MV-4-11 (cell line): Measurements from ENCODE around the gene HOGA1.
A peak's percentile ranks its signal among the peaks of the same experiment; 100 is the strongest.
"Not testable (repeated sequence)": the region's sequence is repeated elsewhere in the genome, so short reads cannot be mapped to it uniquely, and the experiment has no call there.

Experiments used
- DNase-seq: peaks from one replicate; lab custom pipeline; 2025; lab: John Stamatoyannopoulos, UW

The HOGA1 gene

DNA sequence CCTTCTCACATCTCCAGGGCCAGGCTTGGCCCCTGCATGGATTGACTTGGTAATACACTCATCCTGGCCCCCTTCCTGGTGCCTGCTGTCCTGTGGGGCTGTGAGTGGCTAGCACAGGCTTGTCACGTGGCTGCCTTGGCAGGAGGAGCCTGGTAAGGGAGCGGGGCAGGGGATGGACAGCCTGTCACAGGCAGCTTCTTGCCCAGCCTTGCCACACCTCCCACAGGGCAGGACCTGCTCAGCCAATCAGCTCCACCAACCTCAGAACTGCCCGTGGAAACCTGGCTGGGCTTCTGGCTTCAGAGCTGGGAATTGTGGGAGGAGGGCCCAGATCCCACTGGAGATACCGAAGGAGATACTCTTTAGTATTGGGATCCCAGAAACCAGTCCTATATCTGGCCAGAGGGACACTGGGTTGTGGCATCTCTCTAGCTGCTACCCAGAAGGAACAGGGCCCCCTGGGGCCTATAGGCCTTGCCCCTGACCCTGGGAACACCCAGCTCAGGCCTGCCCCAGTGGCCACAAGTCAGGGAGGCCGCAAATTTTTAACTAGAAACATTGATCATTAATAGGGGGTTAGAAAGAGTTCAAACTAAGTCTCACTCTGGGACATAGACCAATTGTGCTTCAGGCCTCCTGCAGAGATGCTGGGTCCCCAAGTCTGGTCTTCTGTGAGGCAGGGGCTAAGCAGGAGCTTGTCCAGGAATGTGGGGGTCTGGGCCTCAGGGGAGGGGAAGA, at the start of gene HOGA1:
Gene HOGA1 (plus strand): TSS at position 330 of the 738 bp plus-strand sequence. CDS start 315 bp downstream, at position 645.
- no peak for DNase-seq

DNA sequence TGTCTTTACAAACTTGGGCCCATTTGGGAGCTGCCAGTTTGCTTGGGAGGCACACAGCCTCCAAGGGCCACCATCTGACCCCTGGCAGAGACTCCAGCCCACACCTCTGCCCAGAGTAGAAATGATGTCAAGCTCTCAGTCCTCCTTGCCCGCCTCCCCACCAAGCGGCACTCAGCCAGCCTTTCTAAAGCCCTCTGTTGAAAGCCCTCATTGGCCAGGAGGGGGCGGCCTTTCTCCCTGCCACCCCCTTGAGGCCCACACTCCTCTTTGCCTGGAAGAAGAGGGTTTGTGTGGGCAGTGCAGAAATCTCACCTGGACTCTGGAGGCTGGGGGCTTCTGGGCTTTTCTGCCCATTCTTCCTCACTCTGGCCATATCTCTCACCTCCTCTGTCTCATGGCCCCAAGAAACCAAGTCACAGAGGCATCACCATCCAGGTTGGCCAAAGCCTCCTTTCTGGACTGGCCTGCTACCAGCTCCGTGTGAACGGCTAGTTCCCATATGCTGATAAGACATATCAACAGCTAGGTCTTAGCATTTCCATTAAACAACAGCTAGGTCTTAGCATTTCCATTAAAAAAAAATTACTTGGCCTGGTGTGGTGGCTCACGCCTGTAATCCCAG, 49.3 kb upstream of the HOGA1 start:
- DNase-seq = peak; percentile 1

DNA sequence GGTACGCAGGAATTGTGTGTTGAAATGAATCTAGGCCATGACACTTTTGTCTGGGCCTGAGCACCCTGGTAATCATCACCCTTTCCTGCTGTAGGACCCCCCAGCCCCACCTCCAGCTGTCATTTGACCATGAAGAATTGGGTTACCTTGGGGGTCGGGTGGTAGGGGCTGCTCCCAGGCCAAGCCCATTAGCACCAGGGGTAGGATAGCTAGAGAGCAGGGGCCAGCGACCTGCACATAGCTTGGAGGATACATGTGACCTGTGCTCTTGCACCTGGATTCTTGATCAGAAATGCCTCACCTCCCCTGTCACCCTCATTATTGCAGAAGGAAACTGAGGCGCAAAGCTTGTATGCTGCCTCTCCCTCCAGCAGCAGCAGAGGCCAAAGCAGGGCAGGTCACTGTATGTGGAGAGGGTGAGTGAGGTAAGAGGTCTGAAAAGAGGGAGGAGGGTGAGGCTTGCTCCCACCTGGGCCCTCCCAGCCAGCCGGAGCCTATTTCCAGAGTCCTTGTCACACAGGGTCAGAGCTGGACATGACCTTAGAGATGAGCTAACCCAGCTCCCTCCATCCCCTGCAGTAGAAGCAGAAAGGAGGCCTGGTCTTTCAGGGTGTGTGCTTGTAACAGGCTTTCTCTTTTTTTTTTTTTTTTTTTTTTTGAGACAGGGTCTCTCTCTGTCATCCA, 46.9 kb upstream of the HOGA1 start:
- no peak for DNase-seq

DNA sequence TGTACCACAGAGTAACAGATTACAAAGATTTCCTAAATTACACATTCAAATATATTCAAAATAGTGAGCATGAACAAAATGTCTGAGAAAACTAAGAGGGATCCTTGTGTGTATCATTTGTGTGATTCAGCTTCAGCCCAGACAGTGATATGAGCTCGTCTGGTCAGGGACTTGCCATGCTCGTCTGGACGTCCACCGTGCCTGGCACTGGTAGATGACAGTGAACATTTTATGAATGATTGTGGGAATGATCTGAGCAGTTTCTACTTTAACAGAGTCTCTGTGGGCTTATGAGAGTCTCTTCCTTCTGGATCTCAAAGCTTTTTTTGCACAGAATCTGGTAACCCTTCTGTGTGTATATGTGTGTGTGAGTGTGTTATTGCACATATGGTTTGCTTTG, 45.8 kb upstream of the HOGA1 start:
- no peak for DNase-seq

DNA sequence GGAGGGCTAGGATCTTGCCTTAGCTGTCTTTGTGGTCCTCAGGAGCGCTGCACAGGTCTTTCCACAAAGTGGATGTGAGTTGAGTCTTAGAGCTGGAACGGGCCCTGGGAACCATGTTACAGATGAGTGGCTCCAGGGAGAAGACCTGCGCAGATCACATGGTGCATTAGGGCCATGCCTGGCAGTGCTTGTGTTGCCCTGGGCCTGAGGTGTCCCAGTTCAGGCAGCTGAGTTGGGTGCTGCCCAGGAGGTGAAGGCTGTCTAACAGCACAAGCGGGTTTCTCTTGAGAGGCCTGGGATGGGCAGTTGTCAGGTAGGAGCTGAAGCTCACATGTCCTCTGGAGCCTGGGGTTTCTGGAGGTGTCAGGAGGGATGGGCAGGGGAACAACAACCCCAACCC, 45.4 kb upstream of the HOGA1 start:
- no peak for DNase-seq

DNA sequence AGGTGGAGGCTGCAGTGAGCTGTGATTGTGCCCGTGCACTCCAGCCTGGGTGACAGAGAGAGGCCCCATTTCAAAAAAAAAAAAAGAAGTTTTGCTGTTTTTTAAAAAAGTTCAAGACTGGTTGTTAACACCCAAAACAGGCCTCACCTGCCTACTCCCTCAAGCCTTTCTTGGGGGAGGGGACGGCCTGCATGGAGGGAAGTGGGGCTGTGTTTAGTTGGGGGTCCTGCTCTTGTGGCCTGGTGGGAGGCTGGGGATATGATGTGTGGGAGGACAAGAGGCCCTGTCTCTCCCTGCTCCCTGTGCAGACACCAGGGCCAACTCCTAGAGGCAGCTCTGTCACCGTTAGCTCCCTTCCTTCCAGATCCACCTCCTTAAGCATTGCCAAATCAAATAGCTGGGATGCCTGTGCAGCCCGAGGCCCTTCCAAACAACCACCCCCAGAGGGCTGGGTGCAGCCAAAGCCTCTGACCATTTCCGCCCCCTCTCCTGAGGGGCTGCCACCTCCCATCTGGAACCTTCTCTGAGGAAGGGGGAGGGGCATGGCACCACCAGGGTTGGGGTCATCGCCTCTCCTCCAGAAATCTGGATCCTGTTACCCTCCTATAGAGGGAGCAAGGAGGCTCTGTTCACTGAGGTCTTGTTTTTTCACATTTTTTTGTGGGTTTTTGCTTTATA, 44.5 kb upstream of the HOGA1 start:
- no peak for DNase-seq

DNA sequence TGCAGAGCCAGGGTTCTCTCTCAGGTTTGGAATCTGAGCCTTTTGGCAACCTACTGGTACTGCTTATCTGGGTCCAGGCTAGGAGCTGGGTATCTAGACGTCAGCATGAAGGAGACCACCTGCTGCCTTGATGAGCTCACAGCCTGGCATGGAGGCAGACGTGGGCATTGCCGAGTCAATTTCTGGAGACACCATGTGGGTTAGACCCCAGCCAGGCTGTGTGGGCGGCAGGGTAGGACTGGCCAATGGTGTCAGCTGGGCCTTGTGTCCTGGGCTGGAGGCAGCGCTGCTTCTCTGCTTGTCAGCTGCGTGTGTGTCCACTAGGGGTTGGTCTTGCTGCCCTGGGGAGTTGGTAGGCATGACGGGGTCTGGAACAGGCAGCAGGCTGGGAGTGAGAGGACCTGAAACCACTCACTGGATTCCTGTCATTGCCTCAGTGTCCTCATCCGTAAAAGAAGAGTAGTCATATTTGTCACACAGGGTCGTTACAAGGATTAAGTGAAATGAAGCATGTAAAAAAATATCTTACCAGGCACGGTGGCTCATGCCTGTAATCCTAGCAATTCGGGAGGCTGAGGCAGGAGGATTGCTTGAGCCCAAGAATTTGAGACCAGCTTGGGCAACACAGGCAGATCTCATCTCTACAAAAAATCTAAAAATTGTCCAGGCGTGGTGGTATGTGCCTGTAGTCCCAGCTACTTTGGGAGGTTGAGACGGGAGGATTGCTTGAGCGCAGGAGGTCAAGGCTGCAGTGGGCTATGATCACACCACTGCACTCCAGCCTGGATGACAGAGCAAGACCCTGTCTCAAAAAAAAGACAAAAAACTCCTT, 43.3 kb upstream of the HOGA1 start:
- DNase-seq = no peak

DNA sequence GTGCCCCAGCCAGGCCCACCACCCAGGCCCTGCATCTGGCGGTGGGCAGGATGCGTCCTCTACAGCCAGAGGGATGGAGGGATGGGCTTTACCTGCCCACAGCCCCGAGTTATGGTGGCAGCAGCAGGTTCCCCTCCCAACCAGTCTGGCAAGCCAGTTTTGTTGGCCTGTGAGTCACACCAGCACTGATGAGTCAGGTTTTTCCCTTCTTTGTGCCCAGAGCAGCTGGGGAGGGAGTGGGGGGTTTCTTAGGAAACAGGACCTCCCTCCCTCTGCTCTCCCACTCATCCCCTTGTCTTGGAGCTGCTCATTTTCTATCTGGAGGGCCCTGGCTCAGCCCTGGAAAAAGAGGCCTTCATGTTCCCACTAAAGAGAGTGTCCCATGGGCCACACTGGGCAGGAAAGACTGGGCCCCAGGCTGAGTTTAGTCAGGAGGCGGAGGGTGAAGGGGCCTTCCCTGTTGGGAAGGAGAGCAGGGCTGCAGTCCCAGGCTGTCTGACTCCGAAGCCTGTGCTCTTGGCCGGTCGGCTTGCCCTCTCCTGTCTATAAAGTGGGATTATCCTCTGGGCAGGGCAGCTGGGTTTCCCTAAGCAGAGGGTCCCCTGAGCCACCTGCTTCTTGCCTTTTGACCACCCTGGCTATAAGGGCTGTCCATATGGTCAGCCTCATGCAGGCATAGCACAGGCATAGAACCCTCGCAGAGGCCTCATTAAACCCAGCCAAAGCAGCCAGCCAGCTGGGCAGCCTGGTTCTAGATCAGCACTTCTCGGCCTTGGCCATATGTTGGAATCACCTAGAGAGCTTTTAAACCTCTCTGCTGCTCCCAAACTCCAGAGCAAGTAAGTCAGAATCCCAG, 41.8 kb upstream of the HOGA1 start:
- DNase-seq = peak; percentile 46

DNA sequence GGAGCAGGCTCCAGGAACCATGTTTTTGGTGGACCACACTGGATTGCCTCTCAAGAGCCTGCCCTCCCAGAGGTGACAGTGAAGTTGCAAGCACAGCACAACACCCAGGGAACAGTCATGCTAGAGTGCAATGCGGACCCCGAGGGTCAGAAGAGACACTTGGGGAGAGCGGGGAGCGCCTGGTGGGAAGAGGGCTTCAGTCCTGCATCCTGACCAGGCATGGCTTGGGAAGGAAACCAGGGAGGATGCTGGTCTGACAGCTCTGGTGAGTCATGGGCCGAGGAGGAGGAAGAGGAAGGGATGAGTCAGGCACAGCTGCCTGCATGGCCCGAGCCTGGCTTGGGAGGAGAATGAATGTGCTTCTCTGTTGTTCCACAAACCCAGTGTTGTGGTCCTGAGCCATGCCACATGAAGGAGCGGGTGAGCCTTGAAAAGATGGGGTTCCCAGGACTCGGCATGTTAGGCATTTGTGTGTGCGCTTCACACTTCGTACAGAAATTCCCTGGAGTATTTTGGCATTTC, 41.1 kb upstream of the HOGA1 start:
- peak; percentile 88 for DNase-seq

DNA sequence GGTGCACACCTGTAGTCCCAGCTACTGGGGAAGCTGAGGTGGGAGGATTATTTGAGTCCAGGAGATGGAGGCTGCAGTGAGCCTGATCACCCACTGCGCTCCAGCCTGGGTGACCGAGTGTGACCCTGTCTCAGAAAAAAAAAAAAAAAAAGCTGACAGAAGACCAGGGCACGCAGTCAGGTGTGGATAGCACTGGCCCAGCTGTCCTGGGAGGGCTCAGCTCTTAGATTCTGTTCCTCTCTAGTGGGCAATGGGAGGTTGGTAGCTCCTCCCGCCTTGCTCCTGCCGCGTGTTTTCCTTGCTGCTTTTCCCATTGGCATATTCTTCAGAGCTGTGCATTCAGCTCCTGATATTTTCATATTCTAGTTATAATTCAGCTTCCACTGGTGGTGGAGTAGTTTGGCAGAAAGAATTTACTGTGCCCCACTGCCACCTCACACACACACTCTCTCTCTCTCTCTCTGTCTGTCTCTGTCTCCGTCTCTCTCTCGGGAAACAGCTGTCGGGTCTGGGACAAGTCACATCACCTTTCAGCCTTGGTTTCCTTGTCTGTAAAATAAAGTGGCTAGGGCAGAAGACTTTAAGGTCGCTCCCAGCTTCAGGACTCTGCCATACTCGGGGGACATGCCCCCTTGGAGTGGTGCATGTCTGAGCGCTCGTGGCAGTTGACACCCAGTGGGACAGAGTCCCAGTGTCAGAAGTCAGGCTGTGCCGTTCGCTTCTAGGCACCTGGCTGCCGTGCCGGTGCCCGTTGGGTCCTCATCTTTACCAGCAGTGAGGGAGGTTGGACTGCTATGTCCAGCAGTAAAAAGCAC, 37.5 kb upstream of the HOGA1 start:
- no peak for DNase-seq

DNA sequence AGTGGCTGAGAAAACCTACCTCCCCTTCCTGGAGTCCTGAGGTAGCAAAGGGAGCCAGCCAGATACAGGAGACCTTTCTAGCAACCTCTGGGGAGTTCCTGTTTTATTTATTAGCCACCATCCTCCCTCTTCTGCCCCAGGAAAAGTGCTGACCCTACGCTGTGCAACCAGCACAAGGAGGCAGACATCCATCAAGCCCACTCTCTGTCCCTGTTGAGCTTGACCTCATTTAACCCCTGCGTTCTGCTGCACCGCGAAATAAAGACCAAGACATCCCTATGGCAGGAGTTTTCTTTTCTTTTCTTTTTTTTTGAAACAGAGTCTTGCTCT, 37.0 kb upstream of the HOGA1 start:
- no peak for DNase-seq

DNA sequence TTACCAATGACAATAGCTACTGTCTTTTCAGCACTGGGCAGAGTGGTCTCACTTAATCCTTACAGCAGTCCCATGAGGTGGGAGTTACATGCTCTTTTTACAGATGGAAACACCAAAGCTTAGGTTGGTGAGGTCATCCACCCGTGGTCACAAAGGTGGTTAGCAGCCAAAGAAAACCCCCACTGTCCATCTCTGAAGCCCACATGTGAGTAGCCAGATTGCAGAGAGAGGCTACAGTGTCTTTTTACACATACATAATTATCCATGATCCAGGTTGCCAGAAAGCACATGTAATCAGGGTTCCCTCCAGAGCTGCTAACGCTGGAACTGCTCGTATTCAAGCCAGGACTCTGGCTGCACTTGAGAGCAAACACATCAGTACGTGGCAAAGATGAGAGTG, 36.2 kb upstream of the HOGA1 start:
- no peak for DNase-seq

DNA sequence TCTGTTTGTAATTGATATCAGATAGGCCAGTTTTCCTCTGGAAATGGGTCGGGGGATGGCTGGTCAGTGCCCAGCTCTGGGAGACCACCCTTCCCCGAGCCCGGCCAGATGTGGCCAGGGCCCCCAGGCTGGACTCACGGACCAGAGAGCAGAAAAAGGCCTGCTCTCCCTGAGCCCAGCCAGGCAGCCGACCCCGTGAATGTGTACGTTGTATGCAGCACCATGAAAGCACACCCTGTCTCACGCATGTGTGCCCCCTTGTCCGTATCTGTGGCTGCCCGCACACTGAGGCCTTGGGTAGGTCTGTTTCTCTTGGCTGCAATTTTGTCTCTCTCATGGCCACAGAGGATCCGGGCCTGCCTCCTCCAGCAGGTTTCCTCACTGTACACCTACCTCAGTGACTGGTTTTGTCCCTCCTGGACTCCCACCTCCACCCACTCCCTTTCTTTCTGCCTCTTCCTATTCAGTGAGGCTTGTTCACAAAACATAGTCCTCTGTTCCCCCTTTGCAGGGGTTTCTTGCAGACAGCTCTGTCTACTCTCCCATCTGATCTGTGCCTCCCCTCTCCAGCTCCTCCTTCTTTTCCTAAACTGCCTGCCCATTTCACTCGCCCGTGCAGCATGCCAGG, 35.2 kb upstream of the HOGA1 start:
- DNase-seq = no peak

DNA sequence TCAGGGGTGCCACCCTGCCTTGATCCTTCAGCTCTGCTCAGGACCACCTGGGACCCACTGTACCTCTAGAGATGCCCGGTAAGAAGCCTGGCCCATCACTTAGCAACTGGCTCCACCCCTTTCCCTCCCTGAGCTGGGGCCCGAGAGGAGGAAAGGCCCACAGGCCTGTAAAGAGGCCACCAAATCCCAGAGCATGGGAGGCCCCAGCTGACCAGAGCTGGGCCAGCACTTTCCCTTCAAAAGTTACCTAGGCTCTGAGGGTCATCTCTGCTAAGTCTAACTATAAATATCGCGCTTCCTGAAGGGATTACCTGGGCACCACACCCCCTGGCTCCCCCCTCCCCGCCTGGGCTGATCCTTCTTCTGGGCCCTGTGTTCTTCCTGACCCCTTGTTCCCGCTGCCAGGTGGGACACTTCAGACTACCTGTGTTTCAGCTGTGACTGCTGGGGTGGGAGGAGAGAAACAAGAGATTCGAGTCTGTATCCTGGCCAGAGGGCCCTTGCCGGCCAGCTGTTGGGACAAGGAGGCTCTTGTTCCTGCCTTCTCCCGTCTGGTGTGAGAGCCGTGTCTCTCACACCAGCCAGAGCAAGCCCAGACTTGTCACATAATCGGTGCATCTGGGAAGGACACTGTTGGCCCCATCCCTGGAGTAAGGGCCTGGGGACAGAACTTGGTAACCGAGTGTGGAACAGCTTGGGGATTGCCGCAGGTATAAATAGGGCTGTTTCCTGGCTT, 34.4 kb upstream of the HOGA1 start:
- no peak for DNase-seq

DNA sequence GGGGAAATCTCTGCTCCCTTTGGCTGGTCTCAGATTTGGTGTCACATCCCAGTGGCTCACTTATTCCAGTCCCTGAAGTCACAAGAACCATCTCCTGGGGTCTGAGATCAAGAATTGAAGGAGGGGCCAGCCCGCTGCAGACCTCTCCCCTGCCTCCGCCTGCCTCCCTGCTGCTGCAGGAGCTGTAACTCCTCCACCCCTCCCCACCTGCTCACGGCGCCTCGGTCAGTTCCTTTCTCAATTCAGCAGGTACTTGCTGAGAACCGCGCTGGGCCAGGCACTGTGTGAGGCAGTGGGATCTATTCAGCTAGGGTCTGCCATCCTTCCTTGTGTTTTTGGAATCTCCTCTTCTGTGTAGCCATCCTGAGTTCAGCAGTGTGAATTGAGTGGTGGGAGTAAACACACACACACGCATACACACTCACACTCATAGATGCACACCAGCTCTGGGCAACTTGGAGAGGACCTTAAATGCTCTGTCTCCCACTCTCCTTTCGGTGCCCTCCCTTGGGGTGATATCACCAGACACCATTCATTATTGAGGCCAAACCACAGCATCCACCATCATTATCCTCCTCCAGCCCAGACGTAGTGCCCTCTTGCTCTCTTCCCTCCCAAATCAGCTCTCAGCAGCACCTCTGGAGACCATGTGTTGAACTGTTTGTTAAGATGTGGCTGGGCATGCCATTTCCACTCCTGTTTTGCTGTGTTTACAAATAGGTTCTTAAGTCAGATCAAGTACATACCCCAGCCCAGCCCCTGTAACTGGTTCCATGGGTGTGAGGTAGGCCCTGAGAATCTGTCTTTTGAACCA, 33.6 kb upstream of the HOGA1 start:
- DNase-seq = no peak

DNA sequence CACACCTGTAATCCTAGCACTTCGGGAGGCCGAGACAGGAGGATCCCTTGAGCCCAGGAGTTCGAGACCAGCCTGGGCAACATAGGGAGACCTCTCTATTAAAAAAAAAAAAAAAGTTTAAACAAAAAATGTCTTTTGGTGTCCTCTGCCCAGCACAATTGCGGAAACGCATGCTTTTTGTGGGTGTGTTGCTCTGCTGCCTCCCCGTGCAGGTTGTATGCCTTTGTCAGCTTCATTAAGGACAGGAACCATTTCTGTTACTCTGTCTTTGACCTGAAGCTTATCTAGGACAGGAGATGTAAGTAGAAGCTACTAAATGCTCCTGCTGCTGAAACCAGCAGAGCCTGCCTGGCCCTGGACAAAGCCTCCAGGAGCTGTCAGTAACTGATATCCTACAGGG, 32.9 kb upstream of the HOGA1 start:
- DNase-seq = no peak

DNA sequence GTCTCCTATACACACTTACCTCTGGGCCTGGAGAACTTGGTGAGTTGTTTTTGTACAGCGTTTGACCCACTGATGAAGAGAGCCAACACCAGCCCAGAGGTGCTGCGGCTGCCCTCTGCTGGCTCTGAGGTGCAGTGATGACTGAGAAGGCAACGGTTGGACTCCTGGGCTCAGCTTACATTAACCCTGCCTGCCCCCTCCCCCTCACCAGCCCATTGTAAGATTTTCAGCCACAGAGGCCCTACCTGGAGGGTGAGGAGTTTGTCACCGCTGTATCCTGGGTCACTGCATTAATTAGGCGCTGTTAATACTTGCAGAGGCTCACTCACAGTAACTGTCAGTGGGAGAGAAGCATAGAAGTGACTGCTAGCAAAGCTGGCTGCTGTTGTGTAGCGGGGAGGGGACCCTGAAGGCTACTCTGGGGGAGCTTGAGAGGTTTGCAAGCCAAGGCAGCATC, 30.6 kb upstream of the HOGA1 start:
- DNase-seq = peak; percentile 16

DNA sequence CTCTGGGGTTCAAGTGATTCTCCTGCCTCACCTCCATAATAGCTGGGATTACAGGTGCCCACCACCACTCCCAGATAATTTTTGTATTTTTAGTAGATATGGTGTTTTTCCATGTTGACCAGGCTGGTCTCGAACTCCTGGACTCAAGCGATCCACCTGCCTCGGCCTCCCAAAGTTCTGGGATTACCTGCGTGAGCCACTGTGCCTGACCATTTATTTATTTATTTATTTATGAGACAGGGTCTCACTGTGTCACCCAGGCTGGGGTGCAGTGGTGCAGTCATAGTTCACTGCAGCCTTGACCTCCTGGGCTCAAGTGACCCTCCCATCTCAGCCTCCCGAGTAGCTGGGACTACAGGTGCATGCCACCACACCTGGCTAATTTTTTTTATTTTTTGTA, 29.9 kb upstream of the HOGA1 start:
- DNase-seq = not testable (repeated sequence)
